ENCODE results near the gene AMZ1.

DNA sequence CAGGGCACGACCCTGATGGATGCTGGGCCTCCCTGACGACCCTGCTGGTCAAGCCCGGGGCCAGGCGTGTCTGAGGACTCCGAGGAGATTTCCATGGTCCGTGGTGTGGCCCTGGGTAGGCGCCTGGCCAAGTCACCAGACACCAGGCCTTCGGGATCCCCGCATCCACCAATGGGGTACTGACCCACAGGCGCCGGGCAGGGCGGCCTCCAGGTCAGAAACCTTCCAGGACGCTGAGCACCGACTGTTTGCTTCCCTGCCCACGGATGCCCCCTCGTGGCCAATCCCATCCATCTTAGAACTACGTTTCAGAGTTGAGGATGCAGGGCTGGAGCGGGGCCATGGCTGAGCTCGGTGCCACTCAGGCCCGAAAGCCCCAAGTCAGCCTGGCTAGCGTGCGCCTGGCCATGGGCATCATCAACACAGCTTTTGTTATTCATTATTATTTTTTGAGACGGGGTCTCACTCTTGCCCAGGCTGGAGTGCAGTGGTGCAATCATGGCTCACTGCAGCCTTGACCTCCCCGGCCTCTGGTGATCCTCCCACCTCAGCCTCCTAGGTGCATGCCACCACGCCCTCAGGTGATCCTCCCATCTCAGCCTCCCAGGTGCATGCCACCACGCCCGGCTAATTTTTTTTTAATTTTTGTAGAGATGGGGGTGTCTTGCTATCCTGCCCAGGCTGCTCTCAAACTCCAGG, 7.1 kb upstream of the AMZ1 start:
- TF ChIP-seq, protein P1, sequence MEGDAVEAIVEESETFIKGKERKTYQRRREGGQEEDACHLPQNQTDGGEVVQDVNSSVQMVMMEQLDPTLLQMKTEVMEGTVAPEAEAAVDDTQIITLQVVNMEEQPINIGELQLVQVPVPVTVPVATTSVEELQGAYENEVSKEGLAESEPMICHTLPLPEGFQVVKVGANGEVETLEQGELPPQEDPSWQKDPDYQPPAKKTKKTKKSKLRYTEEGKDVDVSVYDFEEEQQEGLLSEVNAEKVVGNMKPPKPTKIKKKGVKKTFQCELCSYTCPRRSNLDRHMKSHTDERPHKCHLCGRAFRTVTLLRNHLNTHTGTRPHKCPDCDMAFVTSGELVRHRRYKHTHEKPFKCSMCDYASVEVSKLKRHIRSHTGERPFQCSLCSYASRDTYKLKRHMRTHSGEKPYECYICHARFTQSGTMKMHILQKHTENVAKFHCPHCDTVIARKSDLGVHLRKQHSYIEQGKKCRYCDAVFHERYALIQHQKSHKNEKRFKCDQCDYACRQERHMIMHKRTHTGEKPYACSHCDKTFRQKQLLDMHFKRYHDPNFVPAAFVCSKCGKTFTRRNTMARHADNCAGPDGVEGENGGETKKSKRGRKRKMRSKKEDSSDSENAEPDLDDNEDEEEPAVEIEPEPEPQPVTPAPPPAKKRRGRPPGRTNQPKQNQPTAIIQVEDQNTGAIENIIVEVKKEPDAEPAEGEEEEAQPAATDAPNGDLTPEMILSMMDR (IDR thresholded peaks at IDR 0.05): no peak
- no peak for TF ChIP-seq POLR2A (IDR thresholded peaks at IDR 0.05)

All from lower leg skin (tissue), 3 donors.